Calu3 (cell line): ENCODE results near the gene LLGL2. TPM values are rescaled to one million over a fixed set of nuclear protein-coding genes. Genes with fewer than 3 reads are reported as not detected.

Source experiments
- BruUV-seq: library from RNA; stranded (reverse); fragments of 400-500 nt; replicated peaks from 2 replicates; lab custom pipeline; 2021; lab: Mats Ljungman, UMichigan
- CTCF ChIA-PET: fragments of 300-600 bp; sonication (Branson Sonifier 250); formaldehyde crosslinking; loops from one replicate; lab custom pipeline; 2022; ENCODE audit warnings: antibody characterized with exemption; lab: Charles Lee
- DNase-seq: peaks from one replicate; pipeline ENCODE4 v3.0.0; 2022
- H3K27ac Mint-ChIP-seq: one replicate; pipeline ENCODE4 v1.8.0; 2022; ENCODE audit warnings: mixed read lengths; ENCODE audit not compliant: unreplicated experiment
- H3K27me3 Mint-ChIP-seq: one replicate; pipeline ENCODE4 v1.8.0; 2022; ENCODE audit warnings: mixed read lengths; ENCODE audit not compliant: unreplicated experiment
- H3K36me3 Mint-ChIP-seq: one replicate; pipeline ENCODE4 v1.8.0; 2022; ENCODE audit warnings: mild to moderate bottlenecking, moderate library complexity, mixed read lengths; ENCODE audit not compliant: insufficient read depth, unreplicated experiment
- H3K4me1 Mint-ChIP-seq: one replicate; pipeline ENCODE4 v1.8.0; 2022; ENCODE audit warnings: mild to moderate bottlenecking, low read depth, mixed read lengths; ENCODE audit not compliant: unreplicated experiment
- H3K4me3 Mint-ChIP-seq: one replicate; pipeline ENCODE4 v1.8.0; 2022; ENCODE audit warnings: mild to moderate bottlenecking, low read depth, moderate library complexity, mixed read lengths; ENCODE audit not compliant: unreplicated experiment
- H3K9me3 Mint-ChIP-seq: one replicate; pipeline ENCODE4 v1.8.0; 2022; ENCODE audit warnings: low read depth, mixed read lengths; ENCODE audit not compliant: unreplicated experiment
- CTCF ChIP-seq: fragments of 200-600 bp; IDR thresholded peaks from one replicate; pipeline ENCODE4 v1.8.0; 2022; ENCODE audit warnings: antibody characterized with exemption; ENCODE audit not compliant: unreplicated experiment
- intact Hi-C: fragments of 100-400 bp; cut with micrococcal nuclease; formaldehyde crosslinking; loops from one replicate; pipeline ENCODE4 v1.10.0; 2022; ENCODE audit not compliant: unreplicated experiment
- total RNA-seq: library from RNA; stranded (reverse); gene quantifications from 2 replicates; pipeline ENCODE4 v1.2.3, GENCODE V29; 2022

The LLGL2 gene
- total RNA-seq, 1 experiment from 2014 or later, result 208 TPM

GRCh38 chr17:75564195-75564594 is 38.7 kb downstream of the LLGL2 start:
- intact Hi-C loops, result no loop called here
- no peaks in the 10 kb centered on the region for H3K27me3 Mint-ChIP-seq
- peaks cover 72% of the 10 kb centered on the region for H3K36me3 Mint-ChIP-seq
- no peak overlapping the region for H3K27ac Mint-ChIP-seq
- CTCF ChIA-PET, result no interaction called here
- no peak overlapping the region for H3K4me3 Mint-ChIP-seq
- TF ChIP-seq CTCF, result no peak
- peaks cover 5% of the 10 kb centered on the region for H3K4me1 Mint-ChIP-seq
- DNase-seq, result no peak
- H3K9me3 Mint-ChIP-seq, result no peaks in the 10 kb centered on the region
- no TSS peak for BruUV-seq

GRCh38 chr17:75565066-75565465 is 39.6 kb downstream of the LLGL2 start:
- Mint-ChIP-seq H3K27me3 (no peaks in the 10 kb centered on the region), H3K4me3 (no peak overlapping the region), H3K9me3 (no peaks in the 10 kb centered on the region), H3K27ac (no peak overlapping the region), H3K36me3 (peaks cover 67% of the 10 kb centered on the region), H3K4me1 (no peaks in the 10 kb centered on the region)
- CTCF ChIA-PET, result interaction anchor here (0.5 to 0.6 kb wide), 2 partner anchors 38 to 253 kb away, joined by 3 read pairs; no protein-coding TSS in a partner anchor
- BruUV-seq, result no TSS peak
- TF ChIP-seq CTCF, result no peak
- intact Hi-C loops, result no loop called here
- DNase-seq, result no peak

GRCh38 chr17:75565618-75566017 is 40.1 kb downstream of the LLGL2 start:
- no peak for TF ChIP-seq CTCF
- no peak for DNase-seq
- H3K27ac Mint-ChIP-seq, result no peak overlapping the region
- no TSS peak for BruUV-seq
- H3K36me3 Mint-ChIP-seq, result peaks cover 69% of the 10 kb centered on the region
- CTCF ChIA-PET, result interaction anchor here (0.5 to 0.6 kb wide), 2 partner anchors 39 to 254 kb away, joined by 3 read pairs; no protein-coding TSS in a partner anchor
- H3K4me3 Mint-ChIP-seq, result no peak overlapping the region
- intact Hi-C loops, result no loop called here
- no peaks in the 10 kb centered on the region for H3K9me3 Mint-ChIP-seq
- H3K4me1 Mint-ChIP-seq, result no peaks in the 10 kb centered on the region
- H3K27me3 Mint-ChIP-seq, result no peaks in the 10 kb centered on the region

- H3K27ac Mint-ChIP-seq, result no peak overlapping the region
- CTCF ChIA-PET, result no interaction called here
- no peaks in the 10 kb centered on the region for H3K4me1 Mint-ChIP-seq
Observed at GRCh38 chr17:75566416-75566815, 40.9 kb downstream of the LLGL2 start.

More at GRCh38 chr17:75566416-75566815, 40.9 kb downstream of the LLGL2 start:
- no peak for DNase-seq
- Mint-ChIP-seq H3K4me3 (no peak overlapping the region), H3K27me3 (no peaks in the 10 kb centered on the region), H3K9me3 (no peaks in the 10 kb centered on the region), H3K36me3 (peaks cover 67% of the 10 kb centered on the region)
- no peak for TF ChIP-seq CTCF
- no TSS peak for BruUV-seq
- intact Hi-C loops, result no loop called here
